ENCODE measurements around the gene PXT1. TPM values are rescaled to one million over a fixed set of nuclear protein-coding genes. Genes with fewer than 3 reads are reported as not detected.

The PXT1 gene
- total and polyA plus RNA-seq, 3 donors from 2014 or later = 1.8 to 4.2 (median 3.6) TPM

DNA sequence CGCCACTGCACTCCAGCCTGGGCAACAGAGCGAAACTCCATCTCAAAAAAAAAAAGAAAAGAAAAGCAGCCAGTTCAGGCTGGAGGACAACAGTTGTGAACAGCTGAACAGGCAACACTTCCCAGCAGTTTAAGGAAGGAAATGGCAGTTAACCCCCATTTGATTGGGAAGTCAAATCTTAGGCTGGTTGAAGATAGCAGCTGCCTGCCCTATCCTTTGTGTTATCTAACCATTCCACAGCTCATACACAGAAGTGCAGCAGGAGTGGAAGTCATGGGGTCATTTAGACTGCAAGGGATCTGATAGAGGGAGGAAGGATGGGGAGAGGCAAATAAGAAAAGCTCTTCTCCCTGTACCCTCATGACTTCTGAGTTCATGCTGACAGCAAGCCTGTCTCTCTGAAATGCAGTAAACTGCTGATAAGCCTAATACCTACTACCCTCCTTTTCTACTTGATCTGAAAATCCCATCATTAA lies 35.4 kb upstream of the PXT1 start:
- Histone ChIP-seq H3K4me3 (no peak overlapping the region), H3K27ac (no peak overlapping the region), H3K9me3 (no peaks in the 10 kb centered on the region), H3K4me1 (no peaks in the 10 kb centered on the region), H3K27me3 (no peaks in the 10 kb centered on the region), H3K36me3 (ENCODE audit: low read depth, missing control alignments) (no peaks in the 10 kb centered on the region)
- TF ChIP-seq, protein P1, sequence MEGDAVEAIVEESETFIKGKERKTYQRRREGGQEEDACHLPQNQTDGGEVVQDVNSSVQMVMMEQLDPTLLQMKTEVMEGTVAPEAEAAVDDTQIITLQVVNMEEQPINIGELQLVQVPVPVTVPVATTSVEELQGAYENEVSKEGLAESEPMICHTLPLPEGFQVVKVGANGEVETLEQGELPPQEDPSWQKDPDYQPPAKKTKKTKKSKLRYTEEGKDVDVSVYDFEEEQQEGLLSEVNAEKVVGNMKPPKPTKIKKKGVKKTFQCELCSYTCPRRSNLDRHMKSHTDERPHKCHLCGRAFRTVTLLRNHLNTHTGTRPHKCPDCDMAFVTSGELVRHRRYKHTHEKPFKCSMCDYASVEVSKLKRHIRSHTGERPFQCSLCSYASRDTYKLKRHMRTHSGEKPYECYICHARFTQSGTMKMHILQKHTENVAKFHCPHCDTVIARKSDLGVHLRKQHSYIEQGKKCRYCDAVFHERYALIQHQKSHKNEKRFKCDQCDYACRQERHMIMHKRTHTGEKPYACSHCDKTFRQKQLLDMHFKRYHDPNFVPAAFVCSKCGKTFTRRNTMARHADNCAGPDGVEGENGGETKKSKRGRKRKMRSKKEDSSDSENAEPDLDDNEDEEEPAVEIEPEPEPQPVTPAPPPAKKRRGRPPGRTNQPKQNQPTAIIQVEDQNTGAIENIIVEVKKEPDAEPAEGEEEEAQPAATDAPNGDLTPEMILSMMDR (IDR thresholded peaks at IDR 0.05) = no peak
- no peak for TF ChIP-seq POLR2A (IDR thresholded peaks at IDR 0.05)
- DNase-seq = no peak
- intact Hi-C loops (cut with DNase I; ENCODE audit: low total_unique reads) = no loop called here
- WGBS, 2 donors = 54 to 56% methylated on average over 2 of the region's 2 CpGs

DNA sequence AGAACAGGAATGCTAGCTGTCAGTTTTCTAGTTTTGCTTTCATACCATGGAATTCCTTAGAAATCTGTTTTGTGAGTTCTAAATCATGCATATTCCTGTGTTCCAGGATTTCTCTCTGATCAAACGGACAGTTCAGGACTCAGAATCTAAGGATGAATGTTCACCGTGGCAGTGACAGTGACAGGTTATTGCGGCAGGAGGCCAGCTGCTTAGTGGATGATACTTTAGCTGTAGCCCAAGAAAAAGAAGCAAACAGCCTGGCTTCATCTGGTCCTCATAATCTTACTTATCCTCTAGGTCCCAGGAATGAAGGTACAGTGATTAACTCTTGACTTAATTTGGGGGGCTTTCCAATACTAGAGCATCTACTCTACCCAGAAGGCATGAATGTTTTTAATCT lies 27.3 kb upstream of the PXT1 start:
- 95 to 96% methylated on average over 3 of the region's 3 CpGs for WGBS, 2 donors
- H3K9me3 ChIP-seq = no peaks in the 10 kb centered on the region

GRCh38 chr6:36469148-36469661 lies 26.6 kb upstream of the PXT1 start:
- Histone ChIP-seq H3K4me1 (no peaks in the 10 kb centered on the region), H3K4me3 (no peak overlapping the region), H3K27me3 (no peaks in the 10 kb centered on the region), H3K9me3 (no peaks in the 10 kb centered on the region), H3K36me3 (ENCODE audit: low read depth, missing control alignments) (no peaks in the 10 kb centered on the region), H3K27ac (no peak overlapping the region)
- intact Hi-C loops (cut with DNase I; ENCODE audit: low total_unique reads) = no loop called here
- 87 to 94% methylated on average over 6 of the region's 6 CpGs for WGBS, 2 donors
- TF ChIP-seq POLR2A (IDR thresholded peaks at IDR 0.05) = no peak
- TF ChIP-seq, protein P1 (IDR thresholded peaks at IDR 0.05) = no peak
- DNase-seq = no peak

More for the DNA sequence above, 27.3 kb upstream of the PXT1 start:
- Histone ChIP-seq H3K36me3 (ENCODE audit: low read depth, missing control alignments) (no peaks in the 10 kb centered on the region), H3K27ac (no peak overlapping the region), H3K4me1 (no peaks in the 10 kb centered on the region), H3K4me3 (no peak overlapping the region), H3K27me3 (no peaks in the 10 kb centered on the region)
- intact Hi-C loops (cut with DNase I; ENCODE audit: low total_unique reads) = no loop called here
- no peak for TF ChIP-seq POLR2A (IDR thresholded peaks at IDR 0.05)
- TF ChIP-seq, protein P1 (IDR thresholded peaks at IDR 0.05) = no peak
- DNase-seq = no peak

DNA sequence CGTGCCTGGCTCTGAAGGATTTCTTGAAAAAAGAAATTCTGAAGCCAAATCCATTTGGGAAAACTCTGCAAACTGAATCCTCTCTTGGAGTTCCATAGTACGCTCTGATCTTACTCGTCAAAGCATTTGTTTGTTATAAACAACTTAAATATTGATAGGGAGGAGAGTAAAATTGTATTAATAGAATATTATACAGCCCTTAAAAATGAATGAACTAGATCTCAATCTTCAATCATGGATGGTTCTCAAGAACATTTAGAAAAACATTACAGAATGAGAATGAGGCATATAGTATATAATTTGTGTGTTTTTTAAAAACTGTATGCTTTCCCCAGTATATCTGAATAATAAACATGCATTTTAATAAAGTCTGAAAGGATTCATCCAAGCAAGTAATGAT lies 25.0 kb upstream of the PXT1 start:
- intact Hi-C loops (cut with DNase I; ENCODE audit: low total_unique reads) = no loop called here
- TF ChIP-seq POLR2A (IDR thresholded peaks at IDR 0.05) = no peak
- TF ChIP-seq, protein P1 (IDR thresholded peaks at IDR 0.05) = no peak
- 96% methylated on average over 3 of the region's 3 CpGs for WGBS, 2 donors
- no peaks in the 10 kb centered on the region for H3K9me3 ChIP-seq
- no peak overlapping the region for H3K4me3 ChIP-seq
- no peaks in the 10 kb centered on the region for H3K27me3 ChIP-seq
- H3K4me1 ChIP-seq = no peaks in the 10 kb centered on the region
- H3K36me3 ChIP-seq (ENCODE audit: low read depth, missing control alignments) = no peaks in the 10 kb centered on the region
- DNase-seq = no peak
- H3K27ac ChIP-seq = no peak overlapping the region

- Histone ChIP-seq H3K27me3 (no peaks in the 10 kb centered on the region), H3K4me1 (no peaks in the 10 kb centered on the region), H3K4me3 (no peak overlapping the region), H3K36me3 (ENCODE audit: low read depth, missing control alignments) (no peaks in the 10 kb centered on the region), H3K9me3 (no peaks in the 10 kb centered on the region), H3K27ac (no peak overlapping the region)
- TF ChIP-seq, protein P1 (IDR thresholded peaks at IDR 0.05) = no peak
- no peak for TF ChIP-seq POLR2A (IDR thresholded peaks at IDR 0.05)
- intact Hi-C loops (cut with DNase I; ENCODE audit: low total_unique reads) = no loop called here
- 27 to 34% methylated on average over 1 of the region's 1 CpG for WGBS, 2 donors
- DNase-seq = no peak
These were observed 21.6 kb upstream of the PXT1 start for GRCh38 chr6:36464233-36464632.

Data from testis (tissue), 3 donors.